NCI-H510A (cell line): ENCODE measurements around the gene INO80D.
A peak's percentile ranks its signal among the peaks of the same experiment; 100 is the strongest.
"Not testable (repeated sequence)": the region's sequence is repeated elsewhere in the genome, so short reads cannot be mapped to it uniquely, and the experiment has no call there.

Experiments used
- DNase-seq: peaks from one replicate; lab custom pipeline; 2025; lab: John Stamatoyannopoulos, UW

INO80D gene

GRCh38 chr2:206085742-206086445, at the start of gene INO80D:
Gene INO80D (minus strand): TSS chr2:206086174. CDS start chr2:206063016, 23,158 bp downstream.
- peak; percentile 53 for DNase-seq

GRCh38 chr2:206127656-206128055, 41.7 kb upstream of the INO80D start:
- no peak for DNase-seq

- no peak for DNase-seq
These were observed 39.9 kb upstream of the INO80D start for GRCh38 chr2:206125901-206126300.

GRCh38 chr2:206122569-206122968, 36.6 kb upstream of the INO80D start:
- not testable (repeated sequence) for DNase-seq

GRCh38 chr2:206116278-206116677, 30.3 kb upstream of the INO80D start:
- no peak for DNase-seq

GRCh38 chr2:206115026-206115578, 29.1 kb upstream of the INO80D start:
- no peak for DNase-seq

GRCh38 chr2:206112846-206113547, 27.0 kb upstream of the INO80D start:
- DNase-seq, result no peak

- no peak for DNase-seq
These were observed 26.1 kb upstream of the INO80D start for GRCh38 chr2:206112108-206112507.

GRCh38 chr2:206108713-206109112, 22.7 kb upstream of the INO80D start:
- no peak for DNase-seq

- DNase-seq, result no peak
These were observed 19.6 kb upstream of the INO80D start for GRCh38 chr2:206105541-206105940.

- no peak for DNase-seq
These were observed 19.1 kb upstream of the INO80D start for GRCh38 chr2:206105038-206105437.

- not testable (repeated sequence) for DNase-seq
These were observed 12.9 kb upstream of the INO80D start for GRCh38 chr2:206098872-206099271.

GRCh38 chr2:206098471-206098870, 12.5 kb upstream of the INO80D start:
- no peak for DNase-seq

GRCh38 chr2:206096876-206097275, 10.9 kb upstream of the INO80D start:
- no peak for DNase-seq

GRCh38 chr2:206095536-206096332, 9.8 kb upstream of the INO80D start:
- no peak for DNase-seq

- DNase-seq, result no peak
These were observed 6.3 kb upstream of the INO80D start for GRCh38 chr2:206092297-206092696.

- no peak for DNase-seq
These were observed 2.3 kb upstream of the INO80D start for GRCh38 chr2:206088248-206088647.

- DNase-seq, result no peak
These were observed 859 bp upstream of the INO80D start for GRCh38 chr2:206086716-206087350.

GRCh38 chr2:206084870-206085741, 868 bp downstream of the INO80D start:
- DNase-seq, result no peak

GRCh38 chr2:206084439-206084869, 1.5 kb downstream of the INO80D start:
- no peak for DNase-seq
